HepG2 (cell line): Measurements from ENCODE around the gene RTP1.

Experiments used
- CTCF ChIP-seq: sonication (generic); formaldehyde crosslinking; IDR thresholded peaks from 2 replicates; pipeline ENCODE4 v1.5.0; 2020; ENCODE audit warnings: mild to moderate bottlenecking, missing genetic modification reagents, moderate library complexity
- DDIT3 ChIP-seq: sonication (generic); formaldehyde crosslinking; IDR thresholded peaks from 2 replicates; pipeline ENCODE4 v1.4.0; 2020; ENCODE audit warnings: mild to moderate bottlenecking, missing genetic modification reagents
- HOXD1 ChIP-seq: sonication (generic); formaldehyde crosslinking; IDR thresholded peaks from 2 replicates; pipeline ENCODE4 v1.5.0; 2020; ENCODE audit warnings: missing genetic modification reagents
- JUN ChIP-seq: sonication (generic); formaldehyde crosslinking; IDR thresholded peaks from 2 replicates; pipeline ENCODE4 v1.4.0; 2020; ENCODE audit warnings: mild to moderate bottlenecking, missing genetic modification reagents
- SP1 ChIP-seq, 2 experiments: fragments of 450-650 bp in 1 of 2; sonication (generic) in 1 of 2; formaldehyde crosslinking in 1 of 2; IDR thresholded peaks; 2 replicates each; pipeline versions ENCODE4 v1.4.0 to v1.6.1; 2016 to 2020; ENCODE audit warnings: missing genetic modification reagents in 1 of 2
- TCF7L2 ChIP-seq: IDR thresholded peaks from 2 replicates; pipeline ENCODE4 v1.6.1; 2011; ENCODE audit warnings: mild to moderate bottlenecking, low read depth, low read length, moderate library complexity
- ZNF280D ChIP-seq: sonication (generic); formaldehyde crosslinking; IDR thresholded peaks from 2 replicates; pipeline ENCODE4 v1.5.1; 2020; ENCODE audit warnings: mild to moderate bottlenecking, missing genetic modification reagents
- ZNF644 ChIP-seq: IDR thresholded peaks from 2 replicates; pipeline ENCODE4 v1.6.1; 2016; ENCODE audit warnings: low read depth
- ZNF704 ChIP-seq: sonication (generic); formaldehyde crosslinking; IDR thresholded peaks from 2 replicates; pipeline ENCODE4 v1.8.1; 2023; ENCODE audit warnings: mild to moderate bottlenecking, inconsistent platforms, moderate library complexity, missing genetic modification reagents, borderline replicate concordance

- no peak for TF ChIP-seq CTCF (CRISPR knock-in tag)
- no peak for TF ChIP-seq HOXD1
- TF ChIP-seq DDIT3 (CRISPR knock-in tag), result no peak
- no peak for TF ChIP-seq ZNF280D (CRISPR knock-in tag)
- no peak for TF ChIP-seq JUN (CRISPR knock-in tag)
- no peak for TF ChIP-seq ZNF704 (CRISPR knock-in tag)
- no peak for TF ChIP-seq SP1 (IDR thresholded peaks at IDR 0.05)
- TF ChIP-seq SP1 (CRISPR knock-in tag; IDR thresholded peaks at IDR 0.05), result no peak
- TF ChIP-seq TCF7L2, result no peak
- TF ChIP-seq ZNF644, result 0 out of 2 replicates have a peak, but pooled peaks have one; percentile 20
Observed at GRCh38 chr3:187186801-187187421, 10.4 kb upstream of the RTP1 start.
